ENCODE results near the gene AMPD2. TPM values are rescaled to one million over a fixed set of nuclear protein-coding genes. Genes with fewer than 3 reads are reported as not detected.

Gene AMPD2
- total RNA-seq, 1 experiment from 2014 or later, result 85.8 TPM

DNA sequence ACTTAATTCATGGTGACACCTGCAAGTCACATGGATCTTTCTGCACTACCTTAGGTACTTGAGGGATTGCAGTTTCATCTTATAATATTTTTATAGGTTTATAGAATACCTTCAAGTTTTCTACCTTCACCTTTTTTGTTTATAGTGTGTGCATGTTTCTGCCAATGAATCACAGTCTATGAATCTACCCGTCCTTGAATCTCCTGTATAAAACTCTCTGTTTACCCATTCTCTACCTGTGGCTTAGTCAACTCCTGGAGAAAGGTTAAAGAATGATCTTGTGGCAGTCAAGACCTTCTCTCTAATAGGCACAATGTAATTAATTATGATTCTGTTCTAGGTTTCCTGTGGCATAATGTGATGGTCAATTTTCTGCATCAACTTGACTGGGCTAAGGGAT is 45.0 kb downstream of the AMPD2 start:
- POLR2A ChIA-PET, result no interaction called here
- CTCF ChIA-PET, result no interaction called here
- Histone ChIP-seq H3K36me3 (ENCODE audit: control insufficient read depth, insufficient read depth, low read length) (no peaks in the 10 kb centered on the region; the same call in 1 of the 2 replicates), H3K9me3 (ENCODE audit: control insufficient read depth, insufficient read depth, low read depth, low read length) (no peaks in the 10 kb centered on the region), H3K27ac (ENCODE audit: low read length) (no peak overlapping the region), H3K4me3 (ENCODE audit: low read depth in 2 of 2, low read length in 2 of 2) (no peak overlapping the region), H3K27me3 (ENCODE audit: control insufficient read depth, insufficient read depth, low read length) (no peaks in the 10 kb centered on the region), H3K4me1 (ENCODE audit: control insufficient read depth, insufficient read depth, low read length) (no peaks in the 10 kb centered on the region)
- in situ Hi-C loops (cut with HindIII; ENCODE audit: low pct_unique_long_range_greater_than_20kb, low sequenced_read_pairs) (no loop called here), intact Hi-C loops (cut with micrococcal nuclease; ENCODE audit: unreplicated experiment) (no loop called here)
- no TSS peak for BruUV-seq (replicated peaks)
- TF ChIP-seq CTCF (IDR thresholded peaks at IDR 0.05) (no peak), POLR2AphosphoS5 (IDR thresholded peaks at IDR 0.05; ENCODE audit: low read depth, low read length) (no peak), TCF7L2 (IDR thresholded peaks at IDR 0.05; ENCODE audit: low read depth, low read length) (no peak), SIN3A (IDR thresholded peaks at IDR 0.05; ENCODE audit: borderline replicate concordance, insufficient read depth, low read depth, low read length) (no peak)
- TF ChIP-seq, protein P1, sequence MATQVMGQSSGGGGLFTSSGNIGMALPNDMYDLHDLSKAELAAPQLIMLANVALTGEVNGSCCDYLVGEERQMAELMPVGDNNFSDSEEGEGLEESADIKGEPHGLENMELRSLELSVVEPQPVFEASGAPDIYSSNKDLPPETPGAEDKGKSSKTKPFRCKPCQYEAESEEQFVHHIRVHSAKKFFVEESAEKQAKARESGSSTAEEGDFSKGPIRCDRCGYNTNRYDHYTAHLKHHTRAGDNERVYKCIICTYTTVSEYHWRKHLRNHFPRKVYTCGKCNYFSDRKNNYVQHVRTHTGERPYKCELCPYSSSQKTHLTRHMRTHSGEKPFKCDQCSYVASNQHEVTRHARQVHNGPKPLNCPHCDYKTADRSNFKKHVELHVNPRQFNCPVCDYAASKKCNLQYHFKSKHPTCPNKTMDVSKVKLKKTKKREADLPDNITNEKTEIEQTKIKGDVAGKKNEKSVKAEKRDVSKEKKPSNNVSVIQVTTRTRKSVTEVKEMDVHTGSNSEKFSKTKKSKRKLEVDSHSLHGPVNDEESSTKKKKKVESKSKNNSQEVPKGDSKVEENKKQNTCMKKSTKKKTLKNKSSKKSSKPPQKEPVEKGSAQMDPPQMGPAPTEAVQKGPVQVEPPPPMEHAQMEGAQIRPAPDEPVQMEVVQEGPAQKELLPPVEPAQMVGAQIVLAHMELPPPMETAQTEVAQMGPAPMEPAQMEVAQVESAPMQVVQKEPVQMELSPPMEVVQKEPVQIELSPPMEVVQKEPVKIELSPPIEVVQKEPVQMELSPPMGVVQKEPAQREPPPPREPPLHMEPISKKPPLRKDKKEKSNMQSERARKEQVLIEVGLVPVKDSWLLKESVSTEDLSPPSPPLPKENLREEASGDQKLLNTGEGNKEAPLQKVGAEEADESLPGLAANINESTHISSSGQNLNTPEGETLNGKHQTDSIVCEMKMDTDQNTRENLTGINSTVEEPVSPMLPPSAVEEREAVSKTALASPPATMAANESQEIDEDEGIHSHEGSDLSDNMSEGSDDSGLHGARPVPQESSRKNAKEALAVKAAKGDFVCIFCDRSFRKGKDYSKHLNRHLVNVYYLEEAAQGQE (IDR thresholded peaks at IDR 0.05; ENCODE audit: insufficient read depth in 1 of 2, low read depth in 2 of 2, low read length in 1 of 2), result no peak
- no peak for ATAC-seq
- DNase-seq (ENCODE audit: low read depth, low spot score), result no peak

DNA sequence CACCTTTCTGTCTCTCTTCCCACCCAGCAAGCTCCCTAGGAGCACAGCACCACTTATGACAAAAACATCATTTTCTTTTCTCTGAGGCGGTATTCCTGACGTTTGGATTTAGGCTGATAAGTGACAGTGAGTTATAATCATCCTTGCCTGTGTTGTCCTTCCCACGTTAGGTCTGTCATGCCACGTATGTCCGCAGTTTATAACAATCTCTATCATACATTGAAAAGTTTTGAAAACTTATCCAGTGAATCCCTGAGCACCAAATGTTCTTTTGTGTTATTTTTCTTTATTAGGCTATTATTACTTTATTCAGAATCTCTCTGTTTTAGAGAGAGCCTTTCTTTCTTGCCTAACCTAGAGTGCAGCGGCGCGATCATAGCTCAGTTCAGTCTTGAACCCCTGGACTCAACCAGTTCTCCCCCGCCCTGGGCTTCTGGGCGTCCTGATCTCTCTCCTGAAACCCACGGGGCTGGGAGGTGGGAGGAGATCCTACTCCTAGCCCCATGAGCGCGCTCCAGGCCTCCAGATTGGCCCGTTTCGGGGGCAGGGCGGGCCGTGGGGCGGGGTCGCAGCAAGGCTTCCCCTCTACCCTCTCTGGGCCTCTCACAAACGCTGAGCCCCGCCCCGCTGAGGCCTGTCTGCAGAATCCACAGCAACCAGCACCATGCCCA is 48.0 kb downstream of the AMPD2 start, which contains the start of gene GSTM2:
Gene GSTM2 (plus strand): TSS at position 606 of the 671 bp plus-strand sequence. CDS start 59 bp downstream, at position 665.
- Histone ChIP-seq H3K36me3 (ENCODE audit: control insufficient read depth, insufficient read depth, low read length) (no peaks in the 10 kb centered on the region; the same call in 1 of the 2 replicates), H3K4me1 (ENCODE audit: control insufficient read depth, insufficient read depth, low read length) (no peaks in the 10 kb centered on the region), H3K9me3 (ENCODE audit: control insufficient read depth, insufficient read depth, low read depth, low read length) (no peaks in the 10 kb centered on the region), H3K27ac (ENCODE audit: low read length) (peak within 1 kb of the TSS; percentile 74), H3K27me3 (ENCODE audit: control insufficient read depth, insufficient read depth, low read length) (no peaks in the 10 kb centered on the region), H3K4me3 (ENCODE audit: low read depth in 2 of 2, low read length in 2 of 2) (peak within 1 kb of the TSS; percentile 18 to 39)
- DNase-seq (ENCODE audit: low read depth, low spot score), result no peak
- ChIA-PET CTCF (no interaction called here), POLR2A (interaction anchor here (0.9 kb wide), 1 partner anchor 27 kb away, joined by 3 read pairs; no protein-coding TSS in a partner anchor)
- peak; percentile 98 for ATAC-seq
- in situ Hi-C loops (cut with HindIII; ENCODE audit: low pct_unique_long_range_greater_than_20kb, low sequenced_read_pairs), result no loop called here
- no TSS peak for BruUV-seq (replicated peaks)
- TF ChIP-seq SIN3A (IDR thresholded peaks at IDR 0.05; ENCODE audit: borderline replicate concordance, insufficient read depth, low read depth, low read length) (no peak), CTCF (IDR thresholded peaks at IDR 0.05) (no peak), TCF7L2 (IDR thresholded peaks at IDR 0.05; ENCODE audit: low read depth, low read length) (no peak), POLR2AphosphoS5 (IDR thresholded peaks at IDR 0.05; ENCODE audit: low read depth, low read length) (no peak)
- TF ChIP-seq, protein P1 (IDR thresholded peaks at IDR 0.05; ENCODE audit: insufficient read depth in 1 of 2, low read depth in 2 of 2, low read length in 1 of 2), result no peak
- intact Hi-C loops (cut with micrococcal nuclease; ENCODE audit: unreplicated experiment), result no loop called here
